ENCODE results near the gene NPIPB5.
"Not testable (repeated sequence)": the region's sequence is repeated elsewhere in the genome, so short reads cannot be mapped to it uniquely, and the experiment has no call there.

The NPIPB5 gene

GRCh38 chr16:22510591-22510990 is at the start of gene NPIPB5:
NPIPB5 (plus strand) TSS chr16:22510891; CDS start chr16:22513802, 2,911 bp downstream.
- not testable (repeated sequence) for DNase-seq

GRCh38 chr16:22468846-22469245 is 41.8 kb upstream of the NPIPB5 start:
- not testable (repeated sequence) for DNase-seq

- not testable (repeated sequence) for DNase-seq
These were observed 27.3 kb downstream of the NPIPB5 start for GRCh38 chr16:22537996-22538395.

DNA sequence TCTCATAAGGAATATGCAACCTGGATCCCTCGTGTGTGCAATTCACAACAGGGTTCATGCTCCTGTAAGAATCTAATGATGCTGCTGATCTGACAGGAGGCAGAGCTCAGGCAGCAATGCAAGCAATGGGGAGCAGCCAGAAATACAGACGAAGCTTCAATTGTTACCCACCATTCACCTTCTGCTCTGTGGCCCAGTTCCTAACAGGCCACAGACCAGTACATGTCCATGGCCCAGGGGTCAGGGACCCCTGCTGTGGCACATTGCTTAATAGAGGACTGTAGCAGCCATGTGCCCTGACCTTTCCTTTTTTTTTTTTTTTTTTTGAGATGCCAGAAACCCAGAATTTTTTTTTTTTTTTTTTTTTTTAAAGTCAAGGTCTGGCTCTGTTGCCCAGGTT is 34.1 kb downstream of the NPIPB5 start:
- not testable (repeated sequence) for DNase-seq

GRCh38 chr16:22546630-22547029 is 35.9 kb downstream of the NPIPB5 start:
- DNase-seq, result not testable (repeated sequence)

- not testable (repeated sequence) for DNase-seq
These were observed 36.6 kb downstream of the NPIPB5 start for GRCh38 chr16:22547170-22547765.

DNA sequence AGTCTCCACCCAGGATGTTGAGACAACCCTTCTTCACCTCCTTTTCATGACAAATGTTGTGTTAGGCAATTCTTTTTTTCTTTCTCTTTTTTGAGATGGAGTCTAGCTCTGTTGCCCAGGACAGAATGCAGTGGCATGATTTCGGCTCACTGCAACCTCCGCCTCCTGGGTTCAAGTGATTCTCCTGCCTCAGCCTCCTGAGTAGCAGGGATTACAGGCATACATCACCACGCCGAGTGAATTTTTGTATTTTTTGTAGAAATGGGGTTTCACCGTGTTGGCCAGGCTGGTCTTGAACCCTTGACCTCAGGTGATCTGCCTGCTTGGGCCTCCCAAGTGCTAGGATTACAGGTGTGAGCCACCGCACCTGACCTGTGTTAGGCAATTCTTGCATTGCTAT is 39.2 kb downstream of the NPIPB5 start:
- DNase-seq, result not testable (repeated sequence)

- DNase-seq, result not testable (repeated sequence)
These were observed 40.5 kb downstream of the NPIPB5 start for GRCh38 chr16:22551143-22551542.

DNA sequence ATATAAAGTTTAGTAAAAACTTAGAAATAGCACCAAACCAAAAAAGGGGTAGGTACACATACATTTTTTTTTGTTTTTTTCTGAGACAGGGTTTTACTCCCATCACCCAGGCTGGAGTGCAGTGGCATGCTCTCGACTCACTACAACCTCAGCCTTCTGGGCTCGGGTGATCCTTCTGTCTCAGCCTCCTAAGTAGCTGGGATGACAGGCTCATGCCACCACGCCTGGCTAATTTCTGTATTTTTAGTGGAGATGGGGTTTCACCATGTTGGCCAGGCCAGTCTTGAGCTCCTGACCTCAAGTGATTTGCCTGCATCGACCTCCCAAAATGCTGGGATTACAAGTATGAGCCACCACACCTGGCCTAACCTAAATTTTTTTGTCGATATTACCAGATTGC is 41.0 kb downstream of the NPIPB5 start:
- DNase-seq, result not testable (repeated sequence)

GRCh38 chr16:22556759-22557158 is 46.1 kb downstream of the NPIPB5 start:
- not testable (repeated sequence) for DNase-seq
